IPS DF 19.7 (cell line): ENCODE measurements around the gene C1QTNF12.
"Not testable (repeated sequence)": the region's sequence is repeated elsewhere in the genome, so short reads cannot be mapped to it uniquely, and the experiment has no call there.

Source experiments
- DNase-seq: peaks from one replicate; pipeline ENCODE4 v3.0.0-alpha.2; 2013; ENCODE audit warnings: low read depth, low spot score

C1QTNF12 gene

GRCh38 chr1:1199961-1200875, 46.3 kb downstream of the C1QTNF12 start:
- DNase-seq = no peak

- no peak for DNase-seq
Observed at GRCh38 chr1:1199141-1199960, 47.2 kb downstream of the C1QTNF12 start.

- no peak for DNase-seq
Observed at GRCh38 chr1:1198423-1199140, 47.9 kb downstream of the C1QTNF12 start.

- DNase-seq = no peak
Observed at GRCh38 chr1:1197551-1198422, 48.7 kb downstream of the C1QTNF12 start.

- no peak for DNase-seq
Observed at GRCh38 chr1:1197188-1197500, 49.4 kb downstream of the C1QTNF12 start.

- DNase-seq = no peak
Observed at GRCh38 chr1:1196431-1197187, 49.9 kb downstream of the C1QTNF12 start.

- not testable (repeated sequence) for DNase-seq
Observed at GRCh38 chr1:1195726-1196125, 50.8 kb downstream of the C1QTNF12 start.

GRCh38 chr1:1194723-1195122, 51.8 kb downstream of the C1QTNF12 start:
- DNase-seq = no peak
